Measurements from ENCODE around the gene CCNL2. TPM values are rescaled to one million over a fixed set of nuclear protein-coding genes. Genes with fewer than 3 reads are reported as not detected.

Gene CCNL2
- total and polyA plus RNA-seq, 2 of the 13 experiments (the other 11 are each of a cell fraction or from before 2014, with no cell fraction given): 105 to 340 TPM

DNA sequence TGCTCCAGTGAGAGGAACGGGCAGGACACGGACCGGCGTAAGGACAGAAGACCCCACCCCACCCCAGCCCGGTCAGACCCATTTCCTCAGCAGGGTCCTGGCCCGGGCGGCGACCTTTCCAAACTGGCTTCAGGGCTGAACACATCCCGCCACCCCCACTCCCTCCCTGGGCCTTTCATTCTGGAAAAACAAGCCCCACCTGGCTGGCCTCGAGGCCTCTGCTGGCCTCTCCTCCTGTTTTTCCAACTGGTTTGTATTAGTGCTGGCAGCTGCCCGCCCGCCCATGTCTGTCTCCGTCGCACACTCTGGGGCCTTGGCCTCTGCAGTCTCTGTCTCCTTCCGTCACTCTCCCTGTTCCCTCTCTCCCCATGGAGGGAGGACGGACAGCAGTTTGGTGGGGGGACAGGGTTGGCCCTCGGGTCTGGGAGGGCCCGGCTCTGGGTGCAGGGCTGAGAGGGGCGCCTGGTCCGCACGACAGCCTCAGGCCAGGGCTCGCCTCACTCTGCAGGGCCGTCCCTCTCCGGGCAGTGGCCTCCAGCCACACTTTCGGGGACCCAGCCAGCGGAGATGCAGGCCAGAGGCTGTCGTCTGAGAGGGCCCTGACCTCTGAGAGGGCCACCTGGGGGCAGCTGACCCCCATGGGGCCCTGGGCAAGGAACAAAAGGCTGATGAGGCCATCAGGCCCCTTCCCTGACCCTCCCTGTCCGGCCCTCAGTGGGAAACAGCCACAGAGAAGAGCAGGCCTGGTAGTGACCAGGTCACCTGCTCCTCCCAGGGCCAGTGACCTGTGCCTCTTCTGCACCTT lies 39.3 kb downstream of the CCNL2 start (continued):
- TF ChIP-seq HNRNPH1 (optimal IDR thresholded peaks at IDR 0.05; ENCODE audit: low read depth, low read length) (no peak), HNRNPUL1 (IDR thresholded peaks at IDR 0.05; ENCODE audit: low read depth, low read length) (no peak), RXRA (CRISPR knock-in tag; IDR thresholded peaks at IDR 0.05) (peak; percentile 95), PHB2 (IDR thresholded peaks at IDR 0.05; ENCODE audit: partially characterized antibody) (no peak), ZNF468 (CRISPR knock-in tag; IDR thresholded peaks at IDR 0.05) (no peak), SNRNP70 (IDR thresholded peaks at IDR 0.05; ENCODE audit: low read depth, low read length) (no peak), TRIM24 (CRISPR knock-in tag; IDR thresholded peaks at IDR 0.05) (no peak), TBX3 (IDR thresholded peaks at IDR 0.05; ENCODE audit: borderline replicate concordance) (no peak), NBN (conservative IDR thresholded peaks at IDR 0.05) (no peak), KLF15 (CRISPR knock-in tag; IDR thresholded peaks at IDR 0.05; ENCODE audit: borderline replicate concordance) (no peak)
- TF ChIP-seq, protein P1, sequence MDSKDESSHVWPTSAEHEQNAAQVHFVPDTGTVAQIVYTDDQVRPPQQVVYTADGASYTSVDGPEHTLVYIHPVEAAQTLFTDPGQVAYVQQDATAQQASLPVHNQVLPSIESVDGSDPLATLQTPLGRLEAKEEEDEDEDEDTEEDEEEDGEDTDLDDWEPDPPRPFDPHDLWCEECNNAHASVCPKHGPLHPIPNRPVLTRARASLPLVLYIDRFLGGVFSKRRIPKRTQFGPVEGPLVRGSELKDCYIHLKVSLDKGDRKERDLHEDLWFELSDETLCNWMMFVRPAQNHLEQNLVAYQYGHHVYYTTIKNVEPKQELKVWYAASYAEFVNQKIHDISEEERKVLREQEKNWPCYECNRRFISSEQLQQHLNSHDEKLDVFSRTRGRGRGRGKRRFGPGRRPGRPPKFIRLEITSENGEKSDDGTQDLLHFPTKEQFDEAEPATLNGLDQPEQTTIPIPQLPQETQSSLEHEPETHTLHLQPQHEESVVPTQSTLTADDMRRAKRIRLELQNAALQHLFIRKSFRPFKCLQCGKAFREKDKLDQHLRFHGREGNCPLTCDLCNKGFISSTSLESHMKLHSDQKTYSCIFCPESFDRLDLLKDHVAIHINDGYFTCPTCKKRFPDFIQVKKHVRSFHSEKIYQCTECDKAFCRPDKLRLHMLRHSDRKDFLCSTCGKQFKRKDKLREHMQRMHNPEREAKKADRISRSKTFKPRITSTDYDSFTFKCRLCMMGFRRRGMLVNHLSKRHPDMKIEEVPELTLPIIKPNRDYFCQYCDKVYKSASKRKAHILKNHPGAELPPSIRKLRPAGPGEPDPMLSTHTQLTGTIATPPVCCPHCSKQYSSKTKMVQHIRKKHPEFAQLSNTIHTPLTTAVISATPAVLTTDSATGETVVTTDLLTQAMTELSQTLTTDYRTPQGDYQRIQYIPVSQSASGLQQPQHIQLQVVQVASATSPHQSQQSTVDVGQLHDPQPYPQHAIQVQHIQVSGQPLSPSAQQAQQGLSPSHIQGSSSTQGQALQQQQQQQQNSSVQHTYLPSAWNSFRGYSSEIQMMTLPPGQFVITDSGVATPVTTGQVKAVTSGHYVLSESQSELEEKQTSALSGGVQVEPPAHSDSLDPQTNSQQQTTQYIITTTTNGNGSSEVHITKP (CRISPR knock-in tag; IDR thresholded peaks at IDR 0.05; ENCODE audit: low read depth): 0 out of 2 replicates have a peak, but pooled peaks have one; percentile 47
- TF ChIP-seq, protein P2, sequence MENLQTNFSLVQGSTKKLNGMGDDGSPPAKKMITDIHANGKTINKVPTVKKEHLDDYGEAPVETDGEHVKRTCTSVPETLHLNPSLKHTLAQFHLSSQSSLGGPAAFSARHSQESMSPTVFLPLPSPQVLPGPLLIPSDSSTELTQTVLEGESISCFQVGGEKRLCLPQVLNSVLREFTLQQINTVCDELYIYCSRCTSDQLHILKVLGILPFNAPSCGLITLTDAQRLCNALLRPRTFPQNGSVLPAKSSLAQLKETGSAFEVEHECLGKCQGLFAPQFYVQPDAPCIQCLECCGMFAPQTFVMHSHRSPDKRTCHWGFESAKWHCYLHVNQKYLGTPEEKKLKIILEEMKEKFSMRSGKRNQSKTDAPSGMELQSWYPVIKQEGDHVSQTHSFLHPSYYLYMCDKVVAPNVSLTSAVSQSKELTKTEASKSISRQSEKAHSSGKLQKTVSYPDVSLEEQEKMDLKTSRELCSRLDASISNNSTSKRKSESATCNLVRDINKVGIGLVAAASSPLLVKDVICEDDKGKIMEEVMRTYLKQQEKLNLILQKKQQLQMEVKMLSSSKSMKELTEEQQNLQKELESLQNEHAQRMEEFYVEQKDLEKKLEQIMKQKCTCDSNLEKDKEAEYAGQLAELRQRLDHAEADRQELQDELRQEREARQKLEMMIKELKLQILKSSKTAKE (CRISPR knock-in tag; IDR thresholded peaks at IDR 0.05; ENCODE audit: borderline replicate concordance): peak; percentile 69
- TF ChIP-seq, protein P3, sequence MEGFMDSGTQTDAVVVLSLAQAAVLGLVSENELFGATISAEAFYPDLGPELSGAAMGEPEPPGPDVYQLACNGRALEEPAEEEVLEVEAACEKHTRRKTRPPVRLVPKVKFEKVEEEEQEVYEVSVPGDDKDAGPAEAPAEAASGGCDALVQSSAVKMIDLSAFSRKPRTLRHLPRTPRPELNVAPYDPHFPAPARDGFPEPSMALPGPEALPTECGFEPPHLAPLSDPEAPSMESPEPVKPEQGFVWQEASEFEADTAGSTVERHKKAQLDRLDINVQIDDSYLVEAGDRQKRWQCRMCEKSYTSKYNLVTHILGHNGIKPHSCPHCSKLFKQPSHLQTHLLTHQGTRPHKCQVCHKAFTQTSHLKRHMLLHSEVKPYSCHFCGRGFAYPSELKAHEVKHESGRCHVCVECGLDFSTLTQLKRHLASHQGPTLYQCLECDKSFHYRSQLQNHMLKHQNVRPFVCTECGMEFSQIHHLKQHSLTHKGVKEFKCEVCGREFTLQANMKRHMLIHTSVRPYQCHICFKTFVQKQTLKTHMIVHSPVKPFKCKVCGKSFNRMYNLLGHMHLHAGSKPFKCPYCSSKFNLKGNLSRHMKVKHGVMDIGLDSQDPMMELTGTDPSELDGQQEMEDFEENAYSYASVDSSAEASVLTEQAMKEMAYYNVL (CRISPR knock-in tag; IDR thresholded peaks at IDR 0.05; ENCODE audit: borderline replicate concordance): peak; percentile 52; the same call in 1 of the 2 replicates
- TF ChIP-seq, protein P4, sequence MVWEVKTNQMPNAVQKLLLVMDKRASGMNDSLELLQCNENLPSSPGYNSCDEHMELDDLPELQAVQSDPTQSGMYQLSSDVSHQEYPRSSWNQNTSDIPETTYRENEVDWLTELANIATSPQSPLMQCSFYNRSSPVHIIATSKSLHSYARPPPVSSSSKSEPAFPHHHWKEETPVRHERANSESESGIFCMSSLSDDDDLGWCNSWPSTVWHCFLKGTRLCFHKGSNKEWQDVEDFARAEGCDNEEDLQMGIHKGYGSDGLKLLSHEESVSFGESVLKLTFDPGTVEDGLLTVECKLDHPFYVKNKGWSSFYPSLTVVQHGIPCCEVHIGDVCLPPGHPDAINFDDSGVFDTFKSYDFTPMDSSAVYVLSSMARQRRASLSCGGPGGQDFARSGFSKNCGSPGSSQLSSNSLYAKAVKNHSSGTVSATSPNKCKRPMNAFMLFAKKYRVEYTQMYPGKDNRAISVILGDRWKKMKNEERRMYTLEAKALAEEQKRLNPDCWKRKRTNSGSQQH (CRISPR knock-in tag; IDR thresholded peaks at IDR 0.05; ENCODE audit: low read depth): no peak
- TF ChIP-seq, protein P5, sequence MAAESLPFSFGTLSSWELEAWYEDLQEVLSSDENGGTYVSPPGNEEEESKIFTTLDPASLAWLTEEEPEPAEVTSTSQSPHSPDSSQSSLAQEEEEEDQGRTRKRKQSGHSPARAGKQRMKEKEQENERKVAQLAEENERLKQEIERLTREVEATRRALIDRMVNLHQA (CRISPR knock-in tag; IDR thresholded peaks at IDR 0.05): no peak
